ENCODE results near the gene RAB5A. TPM values are rescaled to one million over a fixed set of nuclear protein-coding genes. Genes with fewer than 3 reads are reported as not detected.

Gene RAB5A
- total and polyA plus RNA-seq, 12 donors, result 33.9 to 80.9 (median 64.5) TPM

GRCh38 chr3:19911452-19911851 lies 35.4 kb upstream of the RAB5A start:
- peaks cover 0 to 8% (median 0%) of the 10 kb centered on the region in 9 donors for H3K36me3 ChIP-seq
- no peak for DNase-seq
- intact Hi-C loops (cut with DNase I), result no loop called here

DNA sequence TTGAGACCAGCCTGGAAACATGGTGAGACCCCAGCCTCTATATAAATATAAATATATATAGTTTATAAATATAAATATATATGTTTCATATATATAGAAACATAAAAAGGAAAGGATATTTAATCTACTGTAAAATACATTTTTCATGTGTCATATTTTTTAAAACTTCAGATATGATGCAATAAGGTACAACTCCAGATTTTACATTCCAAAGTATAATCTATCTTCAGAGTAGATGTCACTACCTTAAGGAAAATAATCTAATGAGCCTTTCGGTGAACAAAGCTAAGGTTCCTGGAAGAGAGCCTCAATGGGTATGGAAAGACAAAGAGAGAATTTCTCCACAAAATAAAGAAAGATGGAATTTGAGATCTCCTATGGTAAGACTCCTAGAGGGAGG lies 29.7 kb upstream of the RAB5A start:
- DNase-seq (no peak), ATAC-seq (no peak)
- WGBS, 2 donors, result 93 to 97% methylated on average over 1 of the region's 1 CpG
- intact Hi-C loops (cut with DNase I), result no loop called here
- no peaks in the 10 kb centered on the region for H3K4me1 ChIP-seq
- H3K9me3 ChIP-seq, result peaks cover 0 to 21% (median 10%) of the 10 kb centered on the region in 11 donors
- H3K36me3 ChIP-seq, result peaks cover 0 to 8% (median 0%) of the 10 kb centered on the region in 9 donors
- H3K27ac ChIP-seq, result no peak overlapping the region
- TF ChIP-seq CTCF (IDR thresholded peaks at IDR 0.05), result no peak
- H3K27me3 ChIP-seq, result no peaks in the 10 kb centered on the region
- no peak overlapping the region for H3K4me3 ChIP-seq

More at GRCh38 chr3:19911452-19911851, 35.4 kb upstream of the RAB5A start:
- no peak for ATAC-seq
- no peak for TF ChIP-seq CTCF (IDR thresholded peaks at IDR 0.05)
- no peak overlapping the region for H3K4me3 ChIP-seq
- H3K27me3 ChIP-seq, result no peaks in the 10 kb centered on the region
- H3K9me3 ChIP-seq, result peaks cover 0 to 56% (median 21%) of the 10 kb centered on the region in 11 donors
- no peak overlapping the region for H3K27ac ChIP-seq
- no peaks in the 10 kb centered on the region for H3K4me1 ChIP-seq

DNA sequence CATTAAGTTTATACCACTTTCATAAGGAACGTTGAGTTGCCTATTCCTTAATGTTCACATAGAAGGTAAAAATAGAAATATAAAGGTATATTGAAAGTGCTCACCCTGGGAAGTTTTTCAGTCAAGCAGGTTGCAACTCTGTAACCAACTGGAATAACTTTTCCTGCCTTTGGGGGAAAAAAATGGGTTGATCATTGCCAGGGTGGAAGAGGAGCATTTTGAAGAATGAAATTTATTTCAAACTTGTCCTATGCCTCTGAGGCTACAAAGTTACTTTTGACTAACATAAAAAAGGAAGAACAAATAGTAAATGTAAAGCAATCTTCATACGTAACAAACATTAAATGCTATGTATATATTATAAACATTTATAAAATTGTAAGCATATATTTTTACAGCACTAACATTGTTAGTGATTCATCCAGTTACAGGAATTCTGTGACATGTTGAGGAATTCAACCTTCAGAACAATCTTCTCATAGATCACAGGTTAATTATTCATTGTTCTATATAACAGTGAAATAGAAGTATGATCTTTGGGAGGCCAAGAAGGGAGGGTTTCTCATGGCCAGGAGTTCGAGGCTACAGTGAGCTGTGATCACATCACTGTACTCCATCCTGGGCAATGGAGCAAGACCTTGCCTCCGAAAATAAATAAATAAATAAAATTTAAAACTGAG lies 26.4 kb upstream of the RAB5A start:
- TF ChIP-seq CTCF (IDR thresholded peaks at IDR 0.05), result no peak
- no peaks in the 10 kb centered on the region for H3K9me3 ChIP-seq
- H3K27me3 ChIP-seq, result no peaks in the 10 kb centered on the region
- intact Hi-C loops (cut with DNase I), result no loop called here
- no peaks in the 10 kb centered on the region for H3K4me1 ChIP-seq
- H3K4me3 ChIP-seq, result no peak overlapping the region
- 88 to 89% methylated on average over 4 of the region's 4 CpGs for WGBS, 2 donors
- DNase-seq (no peak), ATAC-seq (no peak)
- H3K27ac ChIP-seq, result no peak overlapping the region
- H3K36me3 ChIP-seq, result no peaks in the 10 kb centered on the region

GRCh38 chr3:19931180-19931692 lies 15.7 kb upstream of the RAB5A start:
- Histone ChIP-seq H3K27me3 (peaks cover 0 to 11% (median 4%) of the 10 kb centered on the region in 7 donors), H3K9me3 (no peaks in the 10 kb centered on the region), H3K4me3 (no peak overlapping the region), H3K4me1 (peaks cover 0 to 21% (median 0%) of the 10 kb centered on the region in 9 donors), H3K27ac (peak overlapping the region in 1 of 10 donors; percentile 74), H3K36me3 (no peaks in the 10 kb centered on the region)
- TF ChIP-seq CTCF (IDR thresholded peaks at IDR 0.05), result no peak
- intact Hi-C loops (cut with DNase I), result no loop called here
- DNase-seq (no peak), ATAC-seq (no peak)
- 54 to 65% methylated on average over 2 of the region's 2 CpGs for WGBS, 2 donors

Data from heart right ventricle (tissue), 16 donors.